GM23338 (cell line): ENCODE measurements around the gene SERPINB13. TPM values are rescaled to one million over a fixed set of nuclear protein-coding genes. Genes with fewer than 3 reads are reported as not detected.

Experiments
- ATAC-seq: fragments of 200-7000 bp; cut with Tn5 transposase; 3 replicates; pipeline ENCODE4 v1.9.1; 2020
- DNase-seq: peaks from one replicate; pipeline ENCODE4 v3.0.0-alpha.2; 2015; ENCODE audit warnings: low spot score
- H2AFZ ChIP-seq: fragments of 200-600 bp; sonication (generic); 2 replicates; pipeline ENCODE4 v1.8.0; 2016; ENCODE audit warnings: antibody characterized with exemption, mild to moderate bottlenecking, moderate library complexity
- H3F3A ChIP-seq: fragments of 200-600 bp; sonication (generic); replicated peaks from 2 replicates; pipeline ENCODE4 v1.8.0; 2017; ENCODE audit warnings: antibody characterized with exemption, mixed run types, low read depth
- H3K27ac ChIP-seq: fragments of 200-600 bp; sonication (generic); 2 replicates; pipeline ENCODE4 v1.6.1; 2016; ENCODE audit warnings: low read depth
- H3K27me3 ChIP-seq: fragments of 200-600 bp; sonication (generic); 2 replicates; pipeline ENCODE4 v1.8.0; 2016; ENCODE audit warnings: mild to moderate bottlenecking, mixed run types, moderate library complexity; ENCODE audit not compliant: insufficient read depth
- H3K36me3 ChIP-seq: fragments of 200-600 bp; sonication (generic); 2 replicates; pipeline ENCODE4 v1.8.0; 2016; ENCODE audit warnings: mild to moderate bottlenecking; ENCODE audit not compliant: insufficient read depth
- H3K4me1 ChIP-seq: fragments of 200-600 bp; sonication (generic); 2 replicates; pipeline ENCODE4 v1.8.0; 2016; ENCODE audit warnings: mild to moderate bottlenecking, moderate library complexity; ENCODE audit not compliant: insufficient read depth
- H3K4me2 ChIP-seq: fragments of 200-600 bp; sonication (generic); 2 replicates; pipeline ENCODE4 v1.7.1; 2017; ENCODE audit warnings: mixed run types
- H3K4me3 ChIP-seq: fragments of 200-600 bp; sonication (generic); 2 replicates; pipeline ENCODE4 v1.6.1; 2016; ENCODE audit warnings: mixed run types
- H3K79me2 ChIP-seq: fragments of 200-600 bp; sonication (generic); replicated peaks from 2 replicates; pipeline ENCODE4 v1.8.0; 2017; ENCODE audit warnings: mild to moderate bottlenecking; ENCODE audit not compliant: insufficient read depth
- H3K9me2 ChIP-seq: fragments of 200-600 bp; sonication (generic); 2 replicates; pipeline ENCODE4 v1.8.0; 2017; ENCODE audit not compliant: insufficient read depth
- H4K20me1 ChIP-seq: fragments of 200-600 bp; sonication (generic); replicated peaks from 2 replicates; pipeline ENCODE4 v1.8.0; 2017; ENCODE audit warnings: mild to moderate bottlenecking; ENCODE audit not compliant: insufficient read depth
- H3K27ac Mint-ChIP-seq: 2 replicates; pipeline ENCODE4 v1.8.0; 2020; ENCODE audit warnings: inconsistent platforms, mild to moderate bottlenecking, moderate library complexity, mixed read lengths
- H3K27me3 Mint-ChIP-seq: 3 replicates; pipeline ENCODE4 v1.8.0; 2022; ENCODE audit warnings: low read depth, mild to moderate bottlenecking, moderate library complexity, mixed read lengths, inconsistent platforms; ENCODE audit not compliant: insufficient read depth, poor library complexity
- H3K36me3 Mint-ChIP-seq: 3 replicates; pipeline ENCODE4 v1.8.0; 2021; ENCODE audit warnings: low read depth, mild to moderate bottlenecking, inconsistent platforms, moderate library complexity, mixed read lengths
- H3K4me1 Mint-ChIP-seq: 3 replicates; pipeline ENCODE4 v1.8.0; 2020; ENCODE audit warnings: mild to moderate bottlenecking, inconsistent platforms, mixed read lengths
- H3K4me3 Mint-ChIP-seq: 3 replicates; pipeline ENCODE4 v1.8.0; 2021; ENCODE audit warnings: moderate library complexity, mild to moderate bottlenecking, inconsistent platforms, mixed read lengths
- H3K9me3 Mint-ChIP-seq: 3 replicates; pipeline ENCODE4 v1.8.0; 2020; ENCODE audit warnings: moderate library complexity, mild to moderate bottlenecking, inconsistent platforms, mixed read lengths
- CREB1 ChIP-seq: fragments of 250-450 bp; sonication (Bioruptor Pico); IDR thresholded peaks from 2 replicates; pipeline ENCODE4 v1.5.0; 2020; ENCODE audit warnings: low read depth, mild to moderate bottlenecking, moderate library complexity
- EZH2 ChIP-seq: fragments of 200-600 bp; sonication (generic); IDR thresholded peaks from one replicate; pipeline ENCODE4 v1.8.0; 2017; ENCODE audit warnings: antibody characterized with exemption, mild to moderate bottlenecking, low read depth; ENCODE audit not compliant: unreplicated experiment
- EZH2phosphoT487 ChIP-seq: fragments of 200-600 bp; sonication (generic); IDR thresholded peaks from one replicate; pipeline ENCODE4 v1.8.1; 2018; ENCODE audit warnings: antibody characterized with exemption; ENCODE audit not compliant: unreplicated experiment
- JUNB ChIP-seq: IDR thresholded peaks from one replicate; pipeline ENCODE4 v1.6.1; 2016; ENCODE audit warnings: antibody characterized with exemption; ENCODE audit not compliant: unreplicated experiment
- NANOG ChIP-seq: IDR thresholded peaks from 2 replicates; pipeline ENCODE4 v1.6.1; 2016; ENCODE audit warnings: antibody characterized with exemption, borderline replicate concordance
- POLR2AphosphoS5 ChIP-seq: IDR thresholded peaks from 2 replicates; pipeline ENCODE4 v1.6.1; 2016; ENCODE audit warnings: antibody characterized with exemption, low read depth
- STAT1 ChIP-seq: IDR thresholded peaks from one replicate; pipeline ENCODE4 v1.6.1; 2016; ENCODE audit warnings: antibody characterized with exemption; ENCODE audit not compliant: unreplicated experiment
- ZNF114 ChIP-seq: fragments of 250-450 bp; sonication (Bioruptor Pico); IDR thresholded peaks from 2 replicates; pipeline ENCODE4 v1.5.0; 2020; ENCODE audit warnings: mild to moderate bottlenecking, moderate library complexity
- ZNF331 ChIP-seq: fragments of 250-450 bp; sonication (Bioruptor Pico); IDR thresholded peaks from 2 replicates; pipeline ENCODE4 v1.5.0; 2020; ENCODE audit warnings: low read depth, mild to moderate bottlenecking, moderate library complexity
- polyA plus RNA-seq: library from polyadenylated mRNA; unstranded; fragments of >200 nt; fragmentation: Nextera tagmentation; extraction: Ambion mirVana; gene quantifications from 2 replicates; pipeline ENCODE4 v1.2.1, GENCODE V29; 2016
- total RNA-seq: library from RNA; depleted of rRNA; stranded (reverse); fragments of >200 nt; shearing (Covaris generic); gene quantifications from 2 replicates; pipeline ENCODE4 v1.2.3, GENCODE V29; 2014
- TF ChIP-seq, protein P1 (sequence below): IDR thresholded peaks from 2 replicates; pipeline ENCODE4 v1.6.1; 2016; ENCODE audit warnings: antibody characterized with exemption
- TF ChIP-seq, protein P2 (sequence below): fragments of 250-450 bp; sonication (Bioruptor Pico); IDR thresholded peaks from 2 replicates; pipeline ENCODE4 v1.5.0; 2020; ENCODE audit warnings: mild to moderate bottlenecking, moderate library complexity
- TF ChIP-seq, protein P3 (sequence below): IDR thresholded peaks from one replicate; pipeline ENCODE4 v1.6.1; 2018; ENCODE audit warnings: antibody characterized with exemption; ENCODE audit not compliant: unreplicated experiment
- TF ChIP-seq, protein P4 (sequence below), 2 experiments: fragments of 200-600 bp in 1 of 2; sonication (generic) in 1 of 2; conservative IDR thresholded peaks; 2 replicates each; pipeline versions ENCODE4 v1.5.1 to v1.6.1; 2016 to 2017; ENCODE audit warnings: antibody characterized with exemption in 2 of 2, low read depth in 2 of 2, mild to moderate bottlenecking in 2 of 2, moderate library complexity in 1 of 2

The SERPINB13 gene
- total and polyA plus RNA-seq, 2 experiments from 2014 or later = not detected

DNA sequence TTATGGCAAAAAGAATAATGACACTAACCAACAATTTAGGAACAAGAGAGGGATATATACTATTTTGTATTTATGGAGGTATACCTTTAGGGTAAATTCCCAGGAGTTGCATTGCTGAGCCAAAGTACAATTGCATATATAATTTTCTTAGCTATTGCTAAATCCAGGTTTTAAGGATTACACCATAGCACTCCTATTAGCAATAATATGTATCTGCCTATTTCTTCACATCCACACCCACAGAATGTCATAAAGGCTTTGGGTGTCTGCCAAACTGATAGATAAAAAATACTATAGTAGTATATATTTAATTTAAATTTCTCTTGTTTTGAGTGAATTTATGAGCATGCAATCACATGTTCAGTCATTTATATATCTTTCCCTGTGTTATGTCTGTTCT is 11.5 kb upstream of the SERPINB13 start:
- Histone ChIP-seq H3K4me3 (no peak overlapping the region), H3K4me2 (no peak overlapping the region), H3F3A (no peaks in the 10 kb centered on the region), H2AFZ (no peak overlapping the region), H3K79me2 (no peaks in the 10 kb centered on the region), H3K4me1 (no peaks in the 10 kb centered on the region), H3K9me2 (no peaks in the 10 kb centered on the region), H3K27ac (no peak overlapping the region), H3K36me3 (no peaks in the 10 kb centered on the region), H4K20me1 (no peaks in the 10 kb centered on the region), H3K27me3 (no peaks in the 10 kb centered on the region)
- Mint-ChIP-seq H3K4me3 (no peak overlapping the region), H3K36me3 (no peaks in the 10 kb centered on the region), H3K27ac (no peak overlapping the region), H3K9me3 (no peaks in the 10 kb centered on the region), H3K27me3 (no peaks in the 10 kb centered on the region), H3K4me1 (no peaks in the 10 kb centered on the region)
- TF ChIP-seq EZH2phosphoT487 (no peak), STAT1 (no peak), ZNF331 (CRISPR knock-in tag) (no peak), EZH2 (no peak), ZNF114 (CRISPR knock-in tag) (no peak), JUNB (no peak), CREB1 (CRISPR knock-in tag) (no peak), NANOG (no peak), POLR2AphosphoS5 (no peak)
- TF ChIP-seq, protein P1, sequence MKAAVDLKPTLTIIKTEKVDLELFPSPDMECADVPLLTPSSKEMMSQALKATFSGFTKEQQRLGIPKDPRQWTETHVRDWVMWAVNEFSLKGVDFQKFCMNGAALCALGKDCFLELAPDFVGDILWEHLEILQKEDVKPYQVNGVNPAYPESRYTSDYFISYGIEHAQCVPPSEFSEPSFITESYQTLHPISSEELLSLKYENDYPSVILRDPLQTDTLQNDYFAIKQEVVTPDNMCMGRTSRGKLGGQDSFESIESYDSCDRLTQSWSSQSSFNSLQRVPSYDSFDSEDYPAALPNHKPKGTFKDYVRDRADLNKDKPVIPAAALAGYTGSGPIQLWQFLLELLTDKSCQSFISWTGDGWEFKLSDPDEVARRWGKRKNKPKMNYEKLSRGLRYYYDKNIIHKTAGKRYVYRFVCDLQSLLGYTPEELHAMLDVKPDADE = no peak
- TF ChIP-seq, protein P2, sequence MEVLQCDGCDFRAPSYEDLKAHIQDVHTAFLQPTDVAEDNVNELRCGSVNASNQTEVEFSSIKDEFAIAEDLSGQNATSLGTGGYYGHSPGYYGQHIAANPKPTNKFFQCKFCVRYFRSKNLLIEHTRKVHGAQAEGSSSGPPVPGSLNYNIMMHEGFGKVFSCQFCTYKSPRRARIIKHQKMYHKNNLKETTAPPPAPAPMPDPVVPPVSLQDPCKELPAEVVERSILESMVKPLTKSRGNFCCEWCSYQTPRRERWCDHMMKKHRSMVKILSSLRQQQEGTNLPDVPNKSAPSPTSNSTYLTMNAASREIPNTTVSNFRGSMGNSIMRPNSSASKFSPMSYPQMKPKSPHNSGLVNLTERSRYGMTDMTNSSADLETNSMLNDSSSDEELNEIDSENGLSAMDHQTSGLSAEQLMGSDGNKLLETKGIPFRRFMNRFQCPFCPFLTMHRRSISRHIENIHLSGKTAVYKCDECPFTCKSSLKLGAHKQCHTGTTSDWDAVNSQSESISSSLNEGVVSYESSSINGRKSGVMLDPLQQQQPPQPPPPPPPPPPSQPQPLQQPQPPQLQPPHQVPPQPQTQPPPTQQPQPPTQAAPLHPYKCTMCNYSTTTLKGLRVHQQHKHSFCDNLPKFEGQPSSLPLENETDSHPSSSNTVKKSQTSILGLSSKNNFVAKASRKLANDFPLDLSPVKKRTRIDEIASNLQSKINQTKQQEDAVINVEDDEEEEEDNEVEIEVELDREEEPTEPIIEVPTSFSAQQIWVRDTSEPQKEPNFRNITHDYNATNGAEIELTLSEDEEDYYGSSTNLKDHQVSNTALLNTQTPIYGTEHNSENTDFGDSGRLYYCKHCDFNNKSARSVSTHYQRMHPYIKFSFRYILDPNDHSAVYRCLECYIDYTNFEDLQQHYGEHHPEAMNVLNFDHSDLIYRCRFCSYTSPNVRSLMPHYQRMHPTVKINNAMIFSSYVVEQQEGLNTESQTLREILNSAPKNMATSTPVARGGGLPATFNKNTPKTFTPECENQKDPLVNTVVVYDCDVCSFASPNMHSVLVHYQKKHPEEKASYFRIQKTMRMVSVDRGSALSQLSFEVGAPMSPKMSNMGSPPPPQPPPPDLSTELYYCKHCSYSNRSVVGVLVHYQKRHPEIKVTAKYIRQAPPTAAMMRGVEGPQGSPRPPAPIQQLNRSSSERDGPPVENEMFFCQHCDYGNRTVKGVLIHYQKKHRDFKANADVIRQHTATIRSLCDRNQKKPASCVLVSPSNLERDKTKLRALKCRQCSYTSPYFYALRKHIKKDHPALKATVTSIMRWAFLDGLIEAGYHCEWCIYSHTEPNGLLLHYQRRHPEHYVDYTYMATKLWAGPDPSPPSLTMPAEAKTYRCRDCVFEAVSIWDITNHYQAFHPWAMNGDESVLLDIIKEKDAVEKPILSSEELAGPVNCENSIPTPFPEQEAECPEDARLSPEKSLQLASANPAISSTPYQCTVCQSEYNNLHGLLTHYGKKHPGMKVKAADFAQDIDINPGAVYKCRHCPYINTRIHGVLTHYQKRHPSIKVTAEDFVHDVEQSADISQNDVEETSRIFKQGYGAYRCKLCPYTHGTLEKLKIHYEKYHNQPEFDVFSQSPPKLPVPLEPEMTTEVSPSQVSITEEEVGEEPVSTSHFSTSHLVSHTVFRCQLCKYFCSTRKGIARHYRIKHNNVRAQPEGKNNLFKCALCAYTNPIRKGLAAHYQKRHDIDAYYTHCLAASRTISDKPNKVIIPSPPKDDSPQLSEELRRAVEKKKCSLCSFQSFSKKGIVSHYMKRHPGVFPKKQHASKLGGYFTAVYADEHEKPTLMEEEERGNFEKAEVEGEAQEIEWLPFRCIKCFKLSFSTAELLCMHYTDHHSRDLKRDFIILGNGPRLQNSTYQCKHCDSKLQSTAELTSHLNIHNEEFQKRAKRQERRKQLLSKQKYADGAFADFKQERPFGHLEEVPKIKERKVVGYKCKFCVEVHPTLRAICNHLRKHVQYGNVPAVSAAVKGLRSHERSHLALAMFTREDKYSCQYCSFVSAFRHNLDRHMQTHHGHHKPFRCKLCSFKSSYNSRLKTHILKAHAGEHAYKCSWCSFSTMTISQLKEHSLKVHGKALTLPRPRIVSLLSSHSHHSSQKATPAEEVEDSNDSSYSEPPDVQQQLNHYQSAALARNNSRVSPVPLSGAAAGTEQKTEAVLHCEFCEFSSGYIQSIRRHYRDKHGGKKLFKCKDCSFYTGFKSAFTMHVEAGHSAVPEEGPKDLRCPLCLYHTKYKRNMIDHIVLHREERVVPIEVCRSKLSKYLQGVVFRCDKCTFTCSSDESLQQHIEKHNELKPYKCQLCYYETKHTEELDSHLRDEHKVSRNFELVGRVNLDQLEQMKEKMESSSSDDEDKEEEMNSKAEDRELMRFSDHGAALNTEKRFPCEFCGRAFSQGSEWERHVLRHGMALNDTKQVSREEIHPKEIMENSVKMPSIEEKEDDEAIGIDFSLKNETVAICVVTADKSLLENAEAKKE (CRISPR knock-in tag) = no peak
- TF ChIP-seq, protein P3, sequence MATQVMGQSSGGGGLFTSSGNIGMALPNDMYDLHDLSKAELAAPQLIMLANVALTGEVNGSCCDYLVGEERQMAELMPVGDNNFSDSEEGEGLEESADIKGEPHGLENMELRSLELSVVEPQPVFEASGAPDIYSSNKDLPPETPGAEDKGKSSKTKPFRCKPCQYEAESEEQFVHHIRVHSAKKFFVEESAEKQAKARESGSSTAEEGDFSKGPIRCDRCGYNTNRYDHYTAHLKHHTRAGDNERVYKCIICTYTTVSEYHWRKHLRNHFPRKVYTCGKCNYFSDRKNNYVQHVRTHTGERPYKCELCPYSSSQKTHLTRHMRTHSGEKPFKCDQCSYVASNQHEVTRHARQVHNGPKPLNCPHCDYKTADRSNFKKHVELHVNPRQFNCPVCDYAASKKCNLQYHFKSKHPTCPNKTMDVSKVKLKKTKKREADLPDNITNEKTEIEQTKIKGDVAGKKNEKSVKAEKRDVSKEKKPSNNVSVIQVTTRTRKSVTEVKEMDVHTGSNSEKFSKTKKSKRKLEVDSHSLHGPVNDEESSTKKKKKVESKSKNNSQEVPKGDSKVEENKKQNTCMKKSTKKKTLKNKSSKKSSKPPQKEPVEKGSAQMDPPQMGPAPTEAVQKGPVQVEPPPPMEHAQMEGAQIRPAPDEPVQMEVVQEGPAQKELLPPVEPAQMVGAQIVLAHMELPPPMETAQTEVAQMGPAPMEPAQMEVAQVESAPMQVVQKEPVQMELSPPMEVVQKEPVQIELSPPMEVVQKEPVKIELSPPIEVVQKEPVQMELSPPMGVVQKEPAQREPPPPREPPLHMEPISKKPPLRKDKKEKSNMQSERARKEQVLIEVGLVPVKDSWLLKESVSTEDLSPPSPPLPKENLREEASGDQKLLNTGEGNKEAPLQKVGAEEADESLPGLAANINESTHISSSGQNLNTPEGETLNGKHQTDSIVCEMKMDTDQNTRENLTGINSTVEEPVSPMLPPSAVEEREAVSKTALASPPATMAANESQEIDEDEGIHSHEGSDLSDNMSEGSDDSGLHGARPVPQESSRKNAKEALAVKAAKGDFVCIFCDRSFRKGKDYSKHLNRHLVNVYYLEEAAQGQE = no peak
- TF ChIP-seq, protein P4, sequence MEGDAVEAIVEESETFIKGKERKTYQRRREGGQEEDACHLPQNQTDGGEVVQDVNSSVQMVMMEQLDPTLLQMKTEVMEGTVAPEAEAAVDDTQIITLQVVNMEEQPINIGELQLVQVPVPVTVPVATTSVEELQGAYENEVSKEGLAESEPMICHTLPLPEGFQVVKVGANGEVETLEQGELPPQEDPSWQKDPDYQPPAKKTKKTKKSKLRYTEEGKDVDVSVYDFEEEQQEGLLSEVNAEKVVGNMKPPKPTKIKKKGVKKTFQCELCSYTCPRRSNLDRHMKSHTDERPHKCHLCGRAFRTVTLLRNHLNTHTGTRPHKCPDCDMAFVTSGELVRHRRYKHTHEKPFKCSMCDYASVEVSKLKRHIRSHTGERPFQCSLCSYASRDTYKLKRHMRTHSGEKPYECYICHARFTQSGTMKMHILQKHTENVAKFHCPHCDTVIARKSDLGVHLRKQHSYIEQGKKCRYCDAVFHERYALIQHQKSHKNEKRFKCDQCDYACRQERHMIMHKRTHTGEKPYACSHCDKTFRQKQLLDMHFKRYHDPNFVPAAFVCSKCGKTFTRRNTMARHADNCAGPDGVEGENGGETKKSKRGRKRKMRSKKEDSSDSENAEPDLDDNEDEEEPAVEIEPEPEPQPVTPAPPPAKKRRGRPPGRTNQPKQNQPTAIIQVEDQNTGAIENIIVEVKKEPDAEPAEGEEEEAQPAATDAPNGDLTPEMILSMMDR (conservative IDR thresholded peaks at IDR 0.05; ENCODE audit: low read depth in 2 of 2) = no peak
- DNase-seq (no peak), ATAC-seq (no peak)
